HEK293T (cell line): ENCODE data around the gene ZDHHC14.

Experiments
- ARNT ChIP-seq: fragments of 450-650 bp; IDR thresholded peaks from 2 replicates; pipeline ENCODE4 v1.6.1; 2017; ENCODE audit warnings: mild to moderate bottlenecking
- BHLHE40 ChIP-seq: fragments of 450-650 bp; IDR thresholded peaks from 2 replicates; pipeline ENCODE4 v1.6.1; 2016; ENCODE audit warnings: mild to moderate bottlenecking, moderate library complexity, borderline replicate concordance
- ELF4 ChIP-seq: fragments of 450-650 bp; IDR thresholded peaks from 2 replicates; pipeline ENCODE4 v1.6.1; 2017; ENCODE audit warnings: antibody characterized with exemption
- FOXA1 ChIP-seq: fragments of 450-650 bp; IDR thresholded peaks from 2 replicates; pipeline ENCODE4 v1.6.1; 2016; ENCODE audit warnings: mild to moderate bottlenecking
- FOXK2 ChIP-seq: fragments of 450-650 bp; IDR thresholded peaks from 2 replicates; pipeline ENCODE4 v1.6.1; 2016; ENCODE audit warnings: mild to moderate bottlenecking
- FOXM1 ChIP-seq: fragments of 450-650 bp; IDR thresholded peaks from 2 replicates; pipeline ENCODE4 v1.6.1; 2017; ENCODE audit warnings: mild to moderate bottlenecking, borderline replicate concordance
- HDGF ChIP-seq: fragments of 450-650 bp; IDR thresholded peaks from 2 replicates; pipeline ENCODE4 v1.6.1; 2017; ENCODE audit warnings: antibody characterized with exemption, borderline replicate concordance
- NFRKB ChIP-seq: fragments of 450-650 bp; IDR thresholded peaks from 2 replicates; pipeline ENCODE4 v1.6.1; 2016; ENCODE audit warnings: mild to moderate bottlenecking, moderate library complexity
- TARDBP ChIP-seq: fragments of 450-650 bp; IDR thresholded peaks from 2 replicates; pipeline ENCODE4 v1.6.1; 2016
- TF ChIP-seq, protein P1 (sequence below): fragments of 450-650 bp; IDR thresholded peaks from 2 replicates; pipeline ENCODE4 v1.6.1; 2016

- TF ChIP-seq TARDBP (no peak), NFRKB (no peak), ARNT (no peak), ELF4 (no peak), FOXK2 (no peak), FOXM1 (no peak), BHLHE40 (no peak), HDGF (no peak), FOXA1 (no peak)
- TF ChIP-seq, protein P1, sequence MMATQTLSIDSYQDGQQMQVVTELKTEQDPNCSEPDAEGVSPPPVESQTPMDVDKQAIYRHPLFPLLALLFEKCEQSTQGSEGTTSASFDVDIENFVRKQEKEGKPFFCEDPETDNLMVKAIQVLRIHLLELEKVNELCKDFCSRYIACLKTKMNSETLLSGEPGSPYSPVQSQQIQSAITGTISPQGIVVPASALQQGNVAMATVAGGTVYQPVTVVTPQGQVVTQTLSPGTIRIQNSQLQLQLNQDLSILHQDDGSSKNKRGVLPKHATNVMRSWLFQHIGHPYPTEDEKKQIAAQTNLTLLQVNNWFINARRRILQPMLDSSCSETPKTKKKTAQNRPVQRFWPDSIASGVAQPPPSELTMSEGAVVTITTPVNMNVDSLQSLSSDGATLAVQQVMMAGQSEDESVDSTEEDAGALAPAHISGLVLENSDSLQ = no peak
Measured at GRCh38 chr6:157484181-157484580, 103.2 kb downstream of the ZDHHC14 start.
